Left ventricle myocardium inferior (tissue), 1 donor: ENCODE data around the gene CDK14. TPM values are rescaled to one million over a fixed set of nuclear protein-coding genes. Genes with fewer than 3 reads are reported as not detected.

Experiments
- DNase-seq: peaks from one replicate; pipeline ENCODE4 v3.0.0-alpha.2; 2020
- H3K27ac ChIP-seq: fragments of 200-600 bp; replicated peaks from 2 replicates; pipeline ENCODE4 v1.8.0; 2021
- H3K27me3 ChIP-seq: fragments of 200-600 bp; 2 replicates; pipeline ENCODE4 v1.8.0; 2021; ENCODE audit warnings: low read depth
- H3K36me3 ChIP-seq: fragments of 200-600 bp; 2 replicates; pipeline ENCODE4 v1.8.0; 2021
- H3K4me1 ChIP-seq: fragments of 200-600 bp; 2 replicates; pipeline ENCODE4 v1.8.0; 2021
- H3K4me3 ChIP-seq: fragments of 200-600 bp; 2 replicates; pipeline ENCODE4 v1.8.0; 2021; ENCODE audit warnings: mild to moderate bottlenecking, moderate library complexity
- H3K9me3 ChIP-seq: fragments of 200-600 bp; replicated peaks from 2 replicates; pipeline ENCODE4 v1.8.0; 2021
- intact Hi-C: fragments of 100-400 bp; cut with micrococcal nuclease; formaldehyde crosslinking; loops from one replicate; pipeline ENCODE4 v1.11.0; 2022
- total RNA-seq: library from RNA; stranded (reverse); fragmentation: NEBNext Ultra II Directional; extraction: Animal tissue kit (Norgen Biotek cat#: 25700); gene quantifications from one replicate; pipeline ENCODE4 v1.2.1, GENCODE V29; 2021
- TF ChIP-seq, protein P1 (sequence below): fragments of 200-600 bp; IDR thresholded peaks from 2 replicates; pipeline ENCODE4 v1.8.0; 2021; ENCODE audit warnings: antibody characterized with exemption, mild to moderate bottlenecking, borderline replicate concordance
- donor health status: DM: no; HTN: yes; CAD: no; lungs with severe emphysema.

Gene CDK14
- total RNA-seq, 1 donor from 2014 or later, result 18.7 TPM

DNA sequence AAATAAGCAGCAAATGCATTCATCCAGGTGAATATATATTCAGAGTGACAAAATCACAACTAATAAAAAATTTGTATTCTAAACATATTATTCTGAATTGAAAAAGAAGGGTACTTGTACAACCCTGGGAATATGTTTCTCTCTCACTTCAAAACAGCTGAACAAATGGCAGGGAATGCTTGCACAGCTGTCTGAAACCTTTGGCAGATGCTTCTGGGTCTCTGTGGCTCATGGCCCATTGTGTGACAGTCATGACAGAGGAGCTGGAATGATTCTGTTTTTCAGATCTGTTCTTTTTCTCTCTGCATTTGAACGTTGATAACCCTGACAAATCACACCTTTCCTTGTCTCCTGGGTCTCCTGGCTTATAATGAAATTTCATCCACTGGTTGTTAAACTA lies 392.4 kb downstream of the CDK14 start:
- Histone ChIP-seq H3K36me3 (peaks cover 12% of the 10 kb centered on the region), H3K27ac (no peak overlapping the region), H3K4me3 (no peak overlapping the region), H3K9me3 (no peaks in the 10 kb centered on the region), H3K4me1 (peaks cover 16% of the 10 kb centered on the region), H3K27me3 (no peaks in the 10 kb centered on the region)
- intact Hi-C loops, result no loop called here
- TF ChIP-seq, protein P1, sequence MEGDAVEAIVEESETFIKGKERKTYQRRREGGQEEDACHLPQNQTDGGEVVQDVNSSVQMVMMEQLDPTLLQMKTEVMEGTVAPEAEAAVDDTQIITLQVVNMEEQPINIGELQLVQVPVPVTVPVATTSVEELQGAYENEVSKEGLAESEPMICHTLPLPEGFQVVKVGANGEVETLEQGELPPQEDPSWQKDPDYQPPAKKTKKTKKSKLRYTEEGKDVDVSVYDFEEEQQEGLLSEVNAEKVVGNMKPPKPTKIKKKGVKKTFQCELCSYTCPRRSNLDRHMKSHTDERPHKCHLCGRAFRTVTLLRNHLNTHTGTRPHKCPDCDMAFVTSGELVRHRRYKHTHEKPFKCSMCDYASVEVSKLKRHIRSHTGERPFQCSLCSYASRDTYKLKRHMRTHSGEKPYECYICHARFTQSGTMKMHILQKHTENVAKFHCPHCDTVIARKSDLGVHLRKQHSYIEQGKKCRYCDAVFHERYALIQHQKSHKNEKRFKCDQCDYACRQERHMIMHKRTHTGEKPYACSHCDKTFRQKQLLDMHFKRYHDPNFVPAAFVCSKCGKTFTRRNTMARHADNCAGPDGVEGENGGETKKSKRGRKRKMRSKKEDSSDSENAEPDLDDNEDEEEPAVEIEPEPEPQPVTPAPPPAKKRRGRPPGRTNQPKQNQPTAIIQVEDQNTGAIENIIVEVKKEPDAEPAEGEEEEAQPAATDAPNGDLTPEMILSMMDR, result no peak
- DNase-seq, result no peak

DNA sequence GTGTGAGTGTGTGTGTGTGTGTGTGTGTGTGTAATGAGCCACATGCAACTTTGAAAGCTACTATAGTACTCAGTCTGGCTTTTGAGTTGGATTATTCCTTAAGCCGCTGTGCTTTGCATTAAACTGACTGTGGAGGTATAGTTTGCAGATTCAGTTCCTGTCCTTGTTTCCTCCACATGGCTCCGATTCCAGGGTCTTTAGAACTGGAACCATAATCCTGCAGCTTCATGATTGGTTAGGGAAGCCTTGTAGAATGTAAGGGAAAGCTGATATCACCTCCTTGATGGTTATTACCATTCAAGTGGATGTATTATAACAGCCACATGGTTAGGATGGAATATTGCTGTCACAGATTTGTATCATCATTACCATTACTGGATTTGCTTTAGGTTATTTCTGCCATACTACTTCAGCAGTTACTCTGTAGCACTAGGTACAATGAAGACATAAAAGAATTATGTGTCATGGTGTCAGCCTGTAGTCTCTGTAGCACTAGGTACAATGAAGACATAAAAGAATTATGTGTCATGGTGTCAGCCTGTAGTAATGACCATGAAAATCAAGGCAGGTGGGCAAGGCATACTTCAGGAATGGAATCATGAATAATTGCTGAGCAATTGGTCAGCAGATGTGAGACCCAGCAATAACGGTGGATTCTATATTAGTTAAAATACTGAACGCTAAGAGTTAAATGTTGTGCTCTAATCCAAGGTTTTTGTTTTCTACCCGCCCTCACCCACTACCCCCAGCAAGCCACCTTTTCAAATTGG lies 393.1 kb downstream of the CDK14 start:
- intact Hi-C loops, result no loop called here
- H3K4me3 ChIP-seq, result no peak overlapping the region
- H3K27ac ChIP-seq, result no peak overlapping the region
- TF ChIP-seq, protein P1, result no peak
- peaks cover 16% of the 10 kb centered on the region for H3K4me1 ChIP-seq
- DNase-seq, result no peak
- no peaks in the 10 kb centered on the region for H3K27me3 ChIP-seq
- H3K9me3 ChIP-seq, result no peaks in the 10 kb centered on the region
- H3K36me3 ChIP-seq, result peaks cover 9% of the 10 kb centered on the region

DNA sequence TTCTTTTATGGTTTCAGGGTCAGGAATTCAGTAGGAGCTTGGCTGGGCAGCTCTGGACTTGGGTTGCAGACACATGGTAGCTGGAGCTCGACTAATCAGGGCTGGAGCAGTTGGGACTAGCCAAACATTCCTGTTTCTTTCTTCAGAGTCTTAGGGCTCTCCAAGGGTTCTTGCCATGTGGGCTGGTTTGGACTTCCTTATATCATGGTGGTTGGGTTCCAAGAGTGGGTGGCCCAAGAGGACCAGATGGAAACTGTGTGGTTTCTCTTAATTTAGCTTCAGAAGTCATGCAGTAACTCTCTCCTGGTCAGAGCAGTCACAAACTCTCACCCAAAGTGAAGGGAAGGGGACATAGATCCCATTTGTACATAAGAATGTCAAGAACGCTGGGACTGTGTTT lies 398.0 kb downstream of the CDK14 start:
- Histone ChIP-seq H3K36me3 (no peaks in the 10 kb centered on the region), H3K4me3 (no peak overlapping the region), H3K27ac (no peak overlapping the region), H3K4me1 (peaks cover 21% of the 10 kb centered on the region), H3K27me3 (no peaks in the 10 kb centered on the region), H3K9me3 (no peaks in the 10 kb centered on the region)
- DNase-seq, result no peak
- TF ChIP-seq, protein P1, result no peak
- intact Hi-C loops, result no loop called here

DNA sequence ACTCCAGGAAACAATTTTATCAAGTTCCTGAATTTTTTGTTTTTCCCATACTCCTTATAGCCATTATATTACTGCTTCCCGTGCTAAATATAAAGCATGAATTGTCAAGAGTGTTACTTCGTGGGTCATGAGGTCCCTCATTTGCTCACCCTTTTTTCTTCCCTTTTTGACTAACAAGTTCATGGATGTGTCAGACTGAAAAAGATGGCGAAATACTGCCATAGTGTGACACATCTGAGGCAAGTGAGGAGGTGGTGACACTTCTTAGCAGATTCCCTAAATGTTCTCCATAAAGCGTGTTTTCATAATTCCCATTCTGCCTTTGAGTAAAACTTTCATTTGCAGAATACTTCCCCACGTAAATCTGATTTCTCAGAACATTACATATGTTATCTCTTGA lies 398.5 kb downstream of the CDK14 start:
- DNase-seq, result no peak
- H3K4me1 ChIP-seq, result peaks cover 21% of the 10 kb centered on the region
- H3K36me3 ChIP-seq, result no peaks in the 10 kb centered on the region
- no peak overlapping the region for H3K4me3 ChIP-seq
- intact Hi-C loops, result no loop called here
- H3K27ac ChIP-seq, result no peak overlapping the region
- H3K27me3 ChIP-seq, result no peaks in the 10 kb centered on the region
- no peaks in the 10 kb centered on the region for H3K9me3 ChIP-seq
- TF ChIP-seq, protein P1, result no peak

DNA sequence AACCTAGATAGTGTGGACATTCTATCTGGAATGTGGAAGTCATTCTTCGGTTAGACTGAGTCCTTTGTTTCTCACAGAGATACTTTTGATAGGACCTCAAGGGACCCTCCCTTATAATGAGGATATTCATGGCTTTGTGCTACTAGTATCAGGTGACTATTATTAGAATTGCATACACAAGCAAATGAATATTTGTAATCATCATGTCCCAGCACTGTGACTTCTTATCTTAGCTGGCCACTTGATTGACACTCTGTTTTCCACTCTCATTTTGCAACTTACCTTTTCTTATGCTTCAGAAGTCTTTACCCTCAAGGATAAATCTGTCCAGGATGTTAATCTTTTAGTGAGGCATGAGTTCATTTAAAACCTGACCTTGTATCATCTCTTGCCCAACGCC lies 399.9 kb downstream of the CDK14 start:
- Histone ChIP-seq H3K9me3 (no peaks in the 10 kb centered on the region), H3K4me1 (peaks cover 21% of the 10 kb centered on the region), H3K36me3 (no peaks in the 10 kb centered on the region), H3K4me3 (no peak overlapping the region), H3K27me3 (no peaks in the 10 kb centered on the region), H3K27ac (no peak overlapping the region)
- intact Hi-C loops, result no loop called here
- TF ChIP-seq, protein P1, result no peak
- DNase-seq, result no peak
